Daoy (cell line): ENCODE data around the gene FBXO44. TPM values are rescaled to one million over a fixed set of nuclear protein-coding genes. Genes with fewer than 3 reads are reported as not detected.
"Not testable (repeated sequence)": the region's sequence is repeated elsewhere in the genome, so short reads cannot be mapped to it uniquely, and the experiment has no call there.

ENCODE experiments used
- DNase-seq: peaks from one replicate; pipeline ENCODE4 v3.0.0-alpha.2; 2015; ENCODE audit warnings: low read depth
- total RNA-seq: library from RNA; depleted of rRNA; stranded (reverse); fragments of >200 nt; shearing (Covaris generic); gene quantifications from 2 replicates; pipeline ENCODE4 v1.2.3, GENCODE V29; 2014; rRNA removed

The FBXO44 gene, protein sequence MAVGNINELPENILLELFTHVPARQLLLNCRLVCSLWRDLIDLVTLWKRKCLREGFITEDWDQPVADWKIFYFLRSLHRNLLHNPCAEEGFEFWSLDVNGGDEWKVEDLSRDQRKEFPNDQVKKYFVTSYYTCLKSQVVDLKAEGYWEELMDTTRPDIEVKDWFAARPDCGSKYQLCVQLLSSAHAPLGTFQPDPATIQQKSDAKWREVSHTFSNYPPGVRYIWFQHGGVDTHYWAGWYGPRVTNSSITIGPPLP
- total RNA-seq, result 2.7 and 6.3 TPM in 2 replicates

DNA sequence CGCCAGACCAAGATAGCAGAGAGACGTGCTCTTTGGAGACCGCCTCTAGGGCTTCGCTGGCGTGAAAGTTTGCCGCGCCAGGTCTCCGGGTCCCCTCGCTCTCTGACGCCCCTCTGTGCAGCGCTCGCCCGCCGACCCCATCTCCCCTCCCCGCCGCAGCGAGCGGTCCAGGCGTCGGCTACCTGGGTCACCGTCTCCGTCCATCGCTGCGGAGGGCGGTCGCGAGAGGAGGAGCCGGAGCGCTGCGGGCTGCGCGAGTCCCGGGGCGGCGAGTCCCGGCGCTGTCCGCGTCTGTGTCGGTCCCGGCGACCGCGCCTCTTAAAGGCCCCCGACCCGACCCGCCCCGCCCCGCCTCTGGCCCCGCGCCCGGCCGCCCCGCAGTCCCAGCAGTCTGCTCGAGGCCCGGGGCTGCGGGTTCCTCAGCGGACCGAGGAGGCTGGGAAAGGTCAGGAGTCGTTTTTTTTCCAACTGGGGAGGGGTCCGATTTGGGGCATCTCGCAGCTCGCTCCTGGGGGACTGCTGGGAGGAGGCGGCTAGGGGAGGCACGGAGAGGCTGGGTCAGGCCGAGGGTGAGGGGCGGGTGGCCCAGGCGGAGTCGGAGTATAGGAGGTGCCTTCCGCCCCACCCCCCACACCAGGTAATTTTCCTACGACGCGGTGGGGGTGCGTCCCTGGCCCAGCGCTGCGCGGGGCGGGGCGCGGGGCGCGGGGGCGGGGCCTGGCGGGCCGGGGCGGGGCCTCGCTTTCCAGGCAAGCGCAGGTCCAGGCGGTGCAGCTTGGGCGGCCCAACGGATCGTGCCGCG is at the start of gene FBXO44, which contains the start of gene FBXO2:
Gene FBXO44, plus strand, starts transcription at position 741 of the 802 bp plus-strand sequence. CDS start 959 bp downstream, outside the sequence.
Gene FBXO2, minus strand, starts transcription at position 293 of the 802 bp plus-strand sequence. Its CDS starts 89 bp downstream, at position 204.
- DNase-seq, result peak; percentile 40

DNA sequence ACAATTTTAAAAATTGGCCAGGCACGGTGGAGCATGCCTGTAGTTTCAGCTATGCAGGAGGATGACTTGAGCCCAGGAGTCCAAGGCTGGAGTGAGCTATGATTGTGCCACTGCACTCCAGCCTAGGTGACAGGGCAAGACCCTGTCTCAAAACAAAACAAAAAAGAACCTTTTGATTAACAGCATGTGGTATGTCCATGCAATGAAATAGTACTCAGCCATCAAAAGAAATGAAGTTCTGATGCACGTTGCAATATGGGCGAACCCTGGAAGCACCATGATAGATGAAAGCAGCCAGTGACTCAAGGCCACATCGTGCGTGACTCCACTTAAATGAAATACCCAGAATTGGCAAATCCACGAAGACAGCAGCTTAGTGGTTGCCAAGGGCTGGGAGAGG is 47.9 kb upstream of the FBXO44 start:
- DNase-seq, result no peak

DNA sequence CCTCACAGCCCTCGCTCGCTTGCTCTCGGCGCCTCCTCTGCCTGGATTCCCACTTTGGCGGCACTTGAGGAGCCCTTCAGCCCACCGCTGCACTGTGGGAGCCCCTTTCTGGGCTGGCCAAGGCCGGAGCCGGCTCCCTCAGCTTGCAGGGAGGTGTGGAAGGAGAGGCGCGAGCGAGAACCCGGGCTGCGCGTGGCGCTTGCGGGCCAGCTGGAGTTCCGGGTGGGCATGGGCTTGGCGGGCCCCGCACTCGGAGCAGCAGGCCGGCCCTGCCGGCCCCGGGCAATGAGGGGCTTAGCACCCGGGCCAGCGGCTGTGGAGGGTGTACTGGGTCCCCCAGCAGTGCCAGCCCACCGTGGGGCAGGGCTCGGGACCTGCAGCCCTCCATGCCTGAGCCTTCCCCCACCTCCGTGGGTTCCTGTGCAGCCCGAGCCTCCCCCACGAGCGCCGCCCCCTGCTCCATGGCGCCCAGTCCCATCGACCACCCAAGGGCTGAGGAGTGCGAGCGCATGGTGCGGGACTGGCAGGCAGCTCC is 46.0 kb upstream of the FBXO44 start:
- DNase-seq, result not testable (repeated sequence)

DNA sequence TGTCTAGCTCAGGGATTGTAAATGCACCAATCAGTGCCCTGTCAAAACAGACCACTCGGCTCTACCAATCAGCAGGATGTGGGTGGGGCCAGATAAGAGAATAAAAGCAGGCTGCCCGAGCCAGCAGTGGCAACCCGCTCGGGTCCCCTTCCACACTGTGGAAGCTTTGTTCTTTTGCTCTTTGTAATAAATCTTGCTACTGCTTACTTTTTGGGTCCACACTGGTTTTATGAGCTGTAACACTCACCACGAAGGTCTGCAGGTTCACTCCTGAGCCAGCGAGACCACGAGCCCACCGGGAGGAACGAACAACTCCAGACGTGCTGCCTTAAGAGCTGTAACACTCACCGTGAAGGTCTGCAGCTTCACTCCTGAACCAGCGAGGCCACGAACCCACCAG is 45.3 kb upstream of the FBXO44 start:
- DNase-seq, result not testable (repeated sequence)

DNA sequence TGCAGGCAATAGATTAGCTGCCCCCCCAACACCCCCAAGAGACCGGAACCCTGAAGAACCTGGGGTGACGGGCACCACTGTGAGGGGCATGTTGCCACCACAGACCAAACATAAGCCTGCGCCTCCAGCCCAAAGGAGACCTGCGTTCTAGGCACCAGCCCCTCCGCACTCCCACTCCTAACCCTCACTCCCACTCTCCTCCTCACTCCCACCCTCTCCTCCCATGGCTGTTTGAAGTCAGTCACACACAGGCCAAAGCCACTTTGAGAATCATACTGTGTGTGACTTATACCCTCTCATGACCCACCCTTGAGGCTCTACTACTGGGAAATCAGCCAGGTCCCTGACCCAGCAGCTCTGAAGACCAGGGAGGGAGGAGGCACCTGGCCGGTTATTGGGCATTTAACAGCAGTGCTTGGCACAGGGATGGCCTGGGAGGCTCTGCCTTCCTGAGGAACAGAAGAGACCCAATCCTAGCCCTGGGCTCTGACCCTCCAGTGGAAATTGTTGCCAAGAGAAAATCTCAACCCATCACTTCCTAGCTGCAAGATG is 44.0 kb upstream of the FBXO44 start:
- no peak for DNase-seq

DNA sequence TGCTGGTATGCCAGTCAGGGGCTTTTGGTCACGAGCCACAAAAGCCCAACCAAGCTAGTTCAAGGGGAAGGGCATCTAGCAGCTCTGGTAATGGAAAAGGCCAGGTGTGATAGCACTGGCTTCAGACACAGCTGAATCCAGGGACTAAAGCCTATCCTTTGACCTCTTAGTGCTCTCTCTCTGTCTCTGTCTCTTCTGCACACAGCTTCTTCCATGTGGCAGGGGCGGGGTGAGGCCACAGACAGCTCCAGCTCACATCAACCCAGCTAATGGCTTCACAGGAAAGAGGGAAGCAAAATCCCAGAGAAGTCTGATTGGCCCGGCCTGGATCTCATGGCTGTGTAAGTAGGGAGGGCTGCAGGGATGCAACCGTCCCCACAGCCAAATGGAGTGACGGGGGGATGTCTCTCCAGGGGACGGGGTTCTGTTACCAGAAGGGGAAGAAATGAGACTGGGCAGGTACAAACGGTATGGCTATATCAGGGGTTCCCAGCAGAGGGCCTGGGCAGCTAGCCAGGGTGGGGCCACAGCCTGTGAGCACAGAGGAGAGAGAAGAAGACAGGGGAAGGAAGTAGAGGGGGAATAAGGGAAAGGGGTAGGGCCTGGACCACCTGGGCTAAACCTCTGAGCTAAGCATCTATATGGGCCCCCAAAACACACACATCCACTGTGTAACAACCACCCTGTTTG is 42.9 kb upstream of the FBXO44 start:
- no peak for DNase-seq

DNA sequence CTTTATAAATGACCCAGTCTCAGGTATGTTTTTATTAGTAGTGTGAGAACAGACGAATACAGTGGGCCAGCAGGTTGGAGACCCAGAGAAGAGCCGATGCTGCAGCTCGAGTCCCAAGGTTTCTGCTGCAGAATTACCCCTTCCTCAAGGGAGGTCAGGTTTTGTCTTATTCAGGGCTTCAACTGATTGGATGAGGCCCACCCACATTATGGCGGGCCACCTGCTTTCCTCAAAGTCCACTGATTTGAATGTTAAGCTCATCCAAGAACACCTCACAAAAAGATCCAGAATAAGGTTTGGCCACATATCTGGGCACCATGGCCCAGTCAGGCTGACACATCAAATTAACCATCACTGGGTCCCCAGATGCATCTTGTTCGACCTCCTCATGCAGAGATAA is 41.3 kb upstream of the FBXO44 start:
- no peak for DNase-seq

DNA sequence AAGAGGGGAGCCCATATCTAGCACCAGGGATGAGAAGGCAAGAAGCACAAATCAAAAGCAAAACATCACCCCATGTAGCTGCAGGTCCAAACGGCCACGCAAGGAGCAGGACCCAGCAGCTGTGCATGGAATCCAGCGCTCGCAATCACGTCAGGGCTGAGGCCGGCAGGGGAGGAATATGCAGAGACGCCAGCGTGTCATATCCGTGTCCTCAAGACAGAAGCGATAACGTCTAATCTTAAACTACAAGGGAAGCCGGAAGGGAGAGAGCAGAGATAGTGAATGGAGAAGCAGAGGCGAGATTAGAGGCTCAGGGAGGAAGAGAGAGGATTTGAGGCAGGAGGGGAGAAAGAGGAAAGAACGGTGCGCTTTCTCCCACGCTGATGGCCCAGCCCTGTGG is 39.6 kb upstream of the FBXO44 start:
- DNase-seq, result peak; percentile 27

DNA sequence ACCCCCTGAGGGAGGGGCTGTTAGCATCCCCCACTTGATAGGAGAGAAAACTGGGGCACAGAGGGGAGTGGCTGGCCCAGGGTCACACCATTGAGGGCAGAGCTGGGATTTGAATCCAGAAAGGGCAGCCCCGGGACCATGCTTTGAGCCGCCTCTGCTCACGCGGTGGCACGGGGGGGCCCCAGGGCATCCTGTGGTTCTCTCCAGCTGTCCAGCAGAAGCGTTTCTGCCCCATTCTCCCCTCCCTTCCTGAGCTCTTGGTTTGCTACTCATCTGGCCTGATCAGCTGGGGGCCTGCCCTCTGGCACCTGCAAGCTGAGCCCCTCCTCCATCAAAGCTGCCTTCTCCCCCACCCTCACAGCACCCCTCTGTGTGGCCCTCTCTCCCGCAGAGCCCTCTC is 37.9 kb upstream of the FBXO44 start:
- no peak for DNase-seq

DNA sequence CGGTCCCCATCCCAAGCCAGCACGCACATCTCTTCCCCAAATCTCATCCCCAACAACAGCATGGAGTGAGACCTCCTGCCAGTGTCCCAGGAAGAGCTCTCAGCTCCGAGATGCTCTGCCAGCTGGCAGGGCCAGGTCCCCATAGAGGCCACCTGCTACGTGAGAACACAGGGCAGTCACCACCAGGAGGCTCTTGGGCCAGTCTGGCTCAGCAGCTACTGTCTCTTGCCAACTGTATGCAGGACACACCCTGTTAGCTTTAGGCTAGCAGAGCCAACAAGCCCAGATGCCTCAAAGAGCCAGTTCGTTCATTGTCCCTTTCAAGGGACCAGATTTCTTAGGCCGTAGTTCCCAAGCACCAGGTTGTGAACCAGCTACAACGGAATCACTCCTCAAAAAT is 37.4 kb upstream of the FBXO44 start:
- no peak for DNase-seq

DNA sequence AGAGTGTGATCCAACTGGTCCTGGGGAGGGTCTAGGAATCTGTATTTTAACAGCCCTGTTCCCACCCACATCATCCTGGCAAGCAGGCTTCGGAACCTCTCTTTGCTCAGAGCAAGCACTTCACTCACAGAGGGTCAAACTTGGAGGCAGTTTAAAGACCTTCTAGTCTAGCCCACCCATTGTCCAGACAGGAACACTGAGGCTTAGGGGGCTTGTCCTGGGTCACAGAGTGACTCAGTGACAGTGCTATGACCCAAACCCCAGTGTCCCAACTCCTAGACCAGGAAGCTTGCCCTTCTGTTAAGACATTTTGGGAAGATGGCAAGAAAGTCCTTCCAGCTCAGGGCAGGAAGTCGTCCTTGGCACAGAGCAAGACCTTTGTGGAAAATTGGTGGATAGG is 36.9 kb upstream of the FBXO44 start:
- no peak for DNase-seq

DNA sequence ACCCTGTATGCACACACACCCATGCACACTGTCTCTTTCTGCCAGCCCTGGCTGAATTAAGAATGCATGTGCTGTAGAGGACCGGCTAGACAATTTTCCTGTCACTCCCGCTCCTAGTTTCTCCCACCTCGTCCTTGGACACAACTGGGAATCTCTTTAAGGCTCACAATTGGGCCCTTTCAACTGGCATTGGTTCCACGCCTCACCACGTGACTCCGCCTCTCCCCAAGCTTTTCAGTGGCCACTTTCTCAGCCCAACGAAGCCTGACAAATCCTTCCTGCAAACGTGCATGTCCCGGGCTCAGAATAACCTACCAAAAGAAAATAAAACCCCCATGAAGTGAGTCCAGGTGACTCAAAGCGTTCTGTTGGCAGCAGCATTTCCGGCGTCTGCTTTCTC is 34.3 kb upstream of the FBXO44 start:
- no peak for DNase-seq

DNA sequence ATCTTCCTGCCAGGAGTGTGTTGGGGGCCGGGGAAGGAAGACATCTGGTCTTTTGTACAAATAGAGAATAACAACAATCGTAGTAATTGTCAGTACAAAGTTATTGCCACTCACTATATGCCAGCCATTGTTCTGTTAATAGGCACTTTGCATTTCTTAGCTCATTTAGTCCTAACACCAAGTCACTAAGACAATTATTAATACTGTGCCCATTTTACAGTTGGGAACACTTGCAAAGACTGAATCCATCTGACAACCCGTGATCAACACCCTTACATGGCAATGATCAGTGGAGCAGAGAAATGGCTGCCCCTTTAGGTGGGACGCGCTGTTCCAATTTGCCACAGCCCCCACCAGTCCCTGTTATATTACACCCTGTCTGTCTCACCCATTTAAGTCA is 33.8 kb upstream of the FBXO44 start:
- DNase-seq, result no peak

DNA sequence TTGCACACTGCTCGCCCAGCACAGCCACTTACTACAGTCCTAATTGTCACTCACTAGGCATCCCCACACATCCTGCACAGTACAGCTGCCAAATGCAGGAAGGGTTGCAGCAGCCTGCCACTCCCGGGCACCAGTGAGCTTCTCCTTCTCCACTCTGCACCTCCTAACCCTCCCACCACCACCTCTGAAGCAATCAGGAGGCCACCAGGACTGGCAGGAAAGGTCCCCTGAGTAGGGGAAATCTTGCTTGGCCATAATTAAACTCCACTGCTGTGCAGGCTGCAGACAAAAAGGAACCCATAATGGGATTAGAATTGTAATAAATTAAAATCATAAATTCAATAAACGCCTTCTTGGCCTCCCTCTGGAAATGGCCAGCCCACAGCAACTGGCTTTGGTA is 32.3 kb upstream of the FBXO44 start:
- DNase-seq, result no peak

DNA sequence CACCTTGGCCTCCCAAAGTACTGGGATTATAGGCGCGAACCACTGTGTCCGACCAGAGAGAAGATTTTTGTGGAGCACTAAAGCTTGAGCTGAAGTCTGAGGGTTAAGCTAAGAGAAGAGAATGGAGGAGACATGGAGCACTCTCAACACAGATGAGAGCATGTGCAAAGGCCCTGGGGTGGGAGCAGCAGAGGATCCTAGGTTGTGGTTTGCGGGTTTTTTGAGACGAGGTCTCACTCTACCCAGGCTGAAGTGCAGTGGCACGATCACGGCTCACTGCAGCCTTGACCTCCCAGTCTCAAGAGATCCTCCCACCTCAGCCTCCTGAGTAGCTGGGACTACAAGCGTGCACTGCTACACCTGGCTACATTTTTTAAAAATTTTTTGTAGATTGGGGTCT is 31.0 kb upstream of the FBXO44 start:
- no peak for DNase-seq

DNA sequence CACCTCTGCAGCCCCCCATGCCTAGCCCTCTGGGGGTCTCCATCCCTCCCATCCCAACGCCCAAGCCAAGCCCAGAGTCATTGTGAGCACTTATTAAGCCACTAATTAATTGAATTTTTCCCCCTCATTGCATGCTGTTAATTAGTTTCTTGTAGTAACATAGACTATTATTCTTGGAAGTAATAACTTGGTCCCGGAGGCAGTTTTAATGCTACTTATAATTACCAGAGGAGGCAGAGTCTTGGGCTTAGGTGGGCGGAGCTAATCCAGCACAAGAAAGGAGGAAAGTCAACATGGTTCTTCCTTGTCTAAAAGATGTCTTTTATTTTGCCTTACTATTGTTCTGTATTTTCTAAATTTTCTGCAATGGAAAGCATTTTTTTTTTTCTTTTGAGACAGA is 28.1 kb upstream of the FBXO44 start:
- DNase-seq, result no peak

DNA sequence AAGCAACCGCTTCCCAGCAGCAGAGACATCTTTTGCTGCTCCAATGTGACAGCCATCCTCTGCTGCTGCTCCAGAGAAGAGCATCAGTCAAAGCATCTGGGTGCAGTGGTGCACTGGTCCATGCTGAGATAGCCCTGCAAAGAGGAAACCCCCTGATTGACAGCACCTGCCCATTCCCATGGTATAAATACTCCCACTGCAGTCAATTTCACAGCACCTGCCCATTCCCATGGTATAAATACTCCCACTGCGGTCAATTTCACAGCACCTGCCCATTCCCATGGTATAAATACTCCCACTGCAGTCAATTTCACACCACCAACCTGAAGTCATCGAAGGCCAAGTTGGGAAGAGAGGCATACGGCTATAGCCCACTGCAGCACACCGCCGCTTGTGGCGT is 25.9 kb upstream of the FBXO44 start:
- no peak for DNase-seq

DNA sequence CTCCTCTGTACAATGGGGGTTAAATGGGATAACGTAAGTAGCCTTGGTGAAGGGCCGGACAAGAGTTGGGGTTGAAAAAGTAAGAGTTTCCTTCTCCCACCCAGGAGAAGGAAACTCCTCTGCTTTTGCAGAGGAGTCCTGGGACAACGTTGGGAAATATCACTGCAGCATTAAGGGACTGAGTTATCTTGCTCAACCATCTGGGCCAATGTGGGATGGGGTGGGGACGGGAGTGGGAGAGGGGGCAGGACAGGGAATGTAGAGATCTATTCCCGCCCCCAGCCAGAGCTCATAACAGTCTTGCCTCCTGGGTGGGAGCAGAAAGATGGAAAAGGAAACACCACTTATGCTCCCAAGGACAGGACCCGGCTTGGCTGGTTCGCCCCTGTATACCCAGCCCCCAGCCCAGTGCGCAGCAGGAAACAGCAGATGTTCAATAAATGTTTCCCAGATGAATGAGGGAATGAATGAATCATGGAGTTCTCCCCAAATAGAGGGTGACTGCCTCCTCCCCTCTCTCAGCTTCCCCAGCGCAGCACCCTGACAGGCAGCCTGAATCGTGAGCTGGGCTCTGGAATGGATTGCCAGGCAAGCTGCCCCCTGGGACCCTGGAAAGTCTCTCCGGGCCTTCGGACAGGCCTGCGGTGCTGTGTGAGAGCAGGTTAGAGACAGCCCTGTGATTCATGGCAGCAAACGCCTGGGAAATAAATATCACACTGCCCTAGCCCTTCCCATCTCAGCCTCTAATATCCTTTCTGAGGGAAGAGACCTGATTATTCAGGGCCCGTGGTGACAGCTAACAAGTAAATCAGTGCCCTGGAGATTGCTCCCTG is 25.3 kb upstream of the FBXO44 start:
- DNase-seq, result no peak

DNA sequence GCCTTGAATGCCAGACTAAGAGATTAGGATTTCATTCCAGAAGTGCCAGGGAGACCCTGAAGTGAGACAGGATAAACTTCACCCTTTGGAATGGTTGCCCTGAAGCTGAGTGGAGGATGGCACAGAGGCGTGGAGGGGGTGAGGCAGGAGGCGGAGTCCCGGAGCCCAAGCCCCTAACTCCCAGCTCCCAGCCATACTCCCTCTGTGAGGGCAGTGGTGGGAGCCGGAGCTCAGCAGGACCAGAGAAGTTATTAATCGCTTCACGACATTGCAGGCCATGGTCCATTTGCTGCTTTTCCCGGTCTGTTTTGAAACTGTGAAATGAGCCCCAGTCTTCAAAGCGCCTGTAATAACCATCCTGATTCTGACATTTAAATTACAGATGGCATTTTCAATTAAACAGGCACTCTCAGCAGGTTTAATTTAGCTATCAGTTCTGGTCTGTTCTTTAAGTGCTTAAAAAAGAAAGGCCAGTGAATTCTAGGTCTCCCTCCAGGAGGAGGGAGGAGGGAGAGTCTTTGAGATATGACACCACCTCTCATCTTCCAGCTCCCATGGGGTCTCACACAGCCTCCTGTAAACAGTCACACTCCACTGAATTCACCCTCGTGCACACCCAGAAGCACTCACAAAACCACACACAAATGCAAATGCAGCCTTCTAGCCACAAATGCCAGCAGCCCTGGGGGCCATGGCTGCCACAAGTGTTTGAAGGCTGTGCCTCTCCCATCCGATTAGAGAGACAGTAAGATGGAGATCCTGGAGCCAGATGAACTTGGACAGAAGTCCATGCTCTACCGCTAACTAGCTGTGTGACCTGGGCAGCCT is 20.1 kb upstream of the FBXO44 start:
- no peak for DNase-seq

DNA sequence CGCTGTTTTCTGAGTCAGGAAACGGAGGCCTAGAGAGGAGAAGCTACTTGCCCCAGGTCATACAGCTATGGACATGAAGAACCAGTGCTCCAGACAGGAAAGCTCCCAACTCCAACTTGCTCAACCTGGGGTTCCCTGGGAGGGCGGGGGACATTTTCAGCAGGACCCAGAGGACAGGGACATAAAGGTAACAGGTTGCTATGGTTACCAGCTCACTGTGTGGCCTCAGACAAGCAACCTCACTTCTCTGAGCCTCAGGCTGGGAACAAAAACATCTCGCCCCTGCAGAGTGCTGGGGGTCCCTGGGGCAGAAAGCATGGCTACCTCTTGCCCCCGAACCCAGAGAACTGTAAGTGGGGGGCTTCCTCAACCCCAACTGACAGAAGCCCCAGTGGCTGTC is 16.6 kb upstream of the FBXO44 start:
- no peak for DNase-seq
